OCI-LY1 (cell line): ENCODE results near the gene NCCRP1.

Source experiments
- H2AFZ ChIP-seq: fragments of 200-600 bp; sonication (generic), shearing (Covaris generic); 2 replicates; pipeline ENCODE4 v1.6.0; 2014; ENCODE audit warnings: antibody characterized with exemption, mild to moderate bottlenecking, low read length
- H3F3A ChIP-seq: fragments of 200-600 bp; sonication (generic), shearing (Covaris generic); 2 replicates; pipeline ENCODE4 v1.6.0; 2014; ENCODE audit warnings: mild to moderate bottlenecking, antibody characterized with exemption, low read length, moderate library complexity; ENCODE audit not compliant: insufficient read depth
- H3K27ac ChIP-seq: fragments of 200-600 bp; sonication (generic); 2 replicates; pipeline ENCODE4 v1.5.1; 2014; ENCODE audit warnings: low read length, mixed run types, mild to moderate bottlenecking, low read depth; ENCODE audit not compliant: poor library complexity, severe bottlenecking
- H3K27me3 ChIP-seq: fragments of 200-600 bp; sonication (generic); 2 replicates; pipeline ENCODE4 v1.6.0; 2014; ENCODE audit warnings: antibody characterized with exemption, mild to moderate bottlenecking, low read length, moderate library complexity; ENCODE audit not compliant: insufficient read depth
- H3K36me3 ChIP-seq: fragments of 200-600 bp; sonication (generic); 2 replicates; pipeline ENCODE4 v1.6.1; 2014; ENCODE audit warnings: mild to moderate bottlenecking, antibody characterized with exemption, low read length, moderate library complexity, mixed read lengths; ENCODE audit not compliant: insufficient read depth
- H3K4me1 ChIP-seq: fragments of 200-600 bp; sonication (generic); 2 replicates; pipeline ENCODE4 v1.5.1; 2014; ENCODE audit warnings: mild to moderate bottlenecking, low read length, moderate library complexity; ENCODE audit not compliant: insufficient read depth, severe bottlenecking
- H3K4me2 ChIP-seq: fragments of 200-600 bp; sonication (generic), shearing (Covaris generic); 2 replicates; pipeline ENCODE4 v1.6.1; 2014; ENCODE audit warnings: low read length
- H3K4me3 ChIP-seq: fragments of 200-600 bp; sonication (generic); 2 replicates; pipeline ENCODE4 v1.5.1; 2014; ENCODE audit warnings: low read length, low read depth, mild to moderate bottlenecking, mixed read lengths; ENCODE audit not compliant: poor library complexity, severe bottlenecking
- H3K79me2 ChIP-seq: fragments of 200-600 bp; shearing (Covaris generic); 2 replicates; pipeline ENCODE4 v1.6.1; 2016; ENCODE audit warnings: mixed run types, low read length, mixed read lengths; ENCODE audit not compliant: insufficient read depth
- H3K9ac ChIP-seq: fragments of 200-600 bp; sonication (generic), shearing (Covaris generic); 2 replicates; pipeline ENCODE4 v1.6.1; 2014; ENCODE audit warnings: mild to moderate bottlenecking, low read length, mixed read lengths
- H3K9me2 ChIP-seq: fragments of 200-600 bp; sonication (generic), shearing (Covaris generic); 2 replicates; pipeline ENCODE4 v1.6.1; 2014; ENCODE audit warnings: low read depth, mild to moderate bottlenecking, low read length, mixed read lengths
- H3K9me3 ChIP-seq: fragments of 200-600 bp; shearing (Covaris generic); 2 replicates; pipeline ENCODE4 v1.6.1; 2014; ENCODE audit warnings: low read length, mixed read lengths
- H4K20me1 ChIP-seq: fragments of 200-600 bp; sonication (generic), shearing (Covaris generic); 2 replicates; pipeline ENCODE4 v1.6.0; 2016; ENCODE audit warnings: mild to moderate bottlenecking, low read length; ENCODE audit not compliant: insufficient read depth
- CTCF ChIP-seq: fragments of 200-600 bp; sonication (generic), shearing (Covaris generic); IDR thresholded peaks from 2 replicates; pipeline ENCODE4 v1.5.1; 2017; ENCODE audit warnings: mild to moderate bottlenecking, antibody characterized with exemption, low read length, moderate library complexity, mixed read lengths
- EZH2 ChIP-seq: fragments of 200-600 bp; sonication (generic), shearing (Covaris generic); IDR thresholded peaks from 2 replicates; pipeline ENCODE4 v1.8.0; 2017; ENCODE audit warnings: borderline replicate concordance, mixed run types, mild to moderate bottlenecking, antibody characterized with exemption, low read length, moderate library complexity, mixed read lengths

Gene NCCRP1

DNA sequence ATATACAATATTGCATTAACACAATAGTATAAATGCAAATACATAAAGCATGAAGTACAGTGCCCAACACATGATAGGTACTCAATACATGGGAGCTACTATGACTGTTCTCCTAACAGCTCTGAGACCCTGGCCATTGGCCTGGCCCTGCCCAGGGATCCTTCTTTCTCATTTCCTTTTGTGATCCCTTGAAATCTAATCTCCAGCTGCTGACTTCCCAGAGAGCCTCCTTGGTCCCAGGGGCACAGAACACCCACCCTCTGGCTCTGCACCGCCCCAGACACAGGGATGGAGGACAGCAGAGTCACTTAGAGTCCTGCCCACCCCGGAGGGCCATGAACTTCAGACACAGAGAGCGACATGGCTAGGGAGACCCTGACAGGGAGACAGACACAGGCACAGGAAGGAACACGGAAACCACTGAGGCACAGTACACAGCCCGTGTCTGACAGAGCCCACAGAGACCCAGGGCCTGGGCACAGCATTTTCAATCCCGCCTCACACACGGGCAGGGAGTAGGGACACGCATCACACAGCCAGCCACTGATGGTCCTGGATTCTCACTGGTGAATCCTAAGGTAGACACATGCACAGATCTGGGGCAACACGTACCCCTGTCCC is 11.5 kb downstream of the NCCRP1 start:
- H3K79me2 ChIP-seq: no peaks in the 10 kb centered on the region
- H3K4me2 ChIP-seq: no peak overlapping the region
- H3F3A ChIP-seq: no peaks in the 10 kb centered on the region
- H2AFZ ChIP-seq: no peak overlapping the region
- H3K36me3 ChIP-seq: no peaks in the 10 kb centered on the region
- H3K4me3 ChIP-seq: no peak overlapping the region
- TF ChIP-seq CTCF (no peak), EZH2 (no peak)
- no peak overlapping the region for H3K9ac ChIP-seq
- H3K27ac ChIP-seq: no peak overlapping the region
- H3K27me3 ChIP-seq: 0 out of 2 replicates have a peak, but pooled peaks cover 5% of the 10 kb centered on the region
- no peaks in the 10 kb centered on the region for H3K4me1 ChIP-seq
- no peaks in the 10 kb centered on the region for H4K20me1 ChIP-seq
- no peaks in the 10 kb centered on the region for H3K9me2 ChIP-seq
- H3K9me3 ChIP-seq: no peaks in the 10 kb centered on the region

DNA sequence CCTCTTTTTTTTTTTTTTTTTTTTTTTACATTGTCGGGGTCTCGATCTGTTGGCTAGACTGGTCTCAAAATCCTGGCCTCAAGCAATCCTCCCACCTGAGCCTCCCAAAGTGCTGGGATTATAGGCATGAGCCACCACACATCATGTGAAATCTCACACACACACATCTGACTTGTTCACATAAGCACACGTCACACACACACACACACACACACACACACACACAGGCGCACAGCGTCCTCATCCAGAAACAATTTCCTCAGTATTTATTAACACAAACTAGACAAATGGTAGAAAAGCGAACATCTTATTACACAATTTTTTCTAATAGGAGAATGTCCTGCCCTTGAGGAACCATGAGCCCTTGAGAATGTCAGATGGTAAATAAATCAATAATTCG is 12.4 kb downstream of the NCCRP1 start:
- Histone ChIP-seq H3K9me2 (no peaks in the 10 kb centered on the region), H2AFZ (no peak overlapping the region), H3K27me3 (0 out of 2 replicates have a peak, but pooled peaks cover 5% of the 10 kb centered on the region), H3K4me1 (no peaks in the 10 kb centered on the region), H3K9ac (no peak overlapping the region), H4K20me1 (no peaks in the 10 kb centered on the region), H3K79me2 (no peaks in the 10 kb centered on the region), H3K27ac (no peak overlapping the region), H3K36me3 (no peaks in the 10 kb centered on the region), H3K4me3 (no peak overlapping the region), H3K4me2 (no peak overlapping the region), H3K9me3 (no peaks in the 10 kb centered on the region), H3F3A (no peaks in the 10 kb centered on the region)
- TF ChIP-seq CTCF (no peak), EZH2 (no peak)

DNA sequence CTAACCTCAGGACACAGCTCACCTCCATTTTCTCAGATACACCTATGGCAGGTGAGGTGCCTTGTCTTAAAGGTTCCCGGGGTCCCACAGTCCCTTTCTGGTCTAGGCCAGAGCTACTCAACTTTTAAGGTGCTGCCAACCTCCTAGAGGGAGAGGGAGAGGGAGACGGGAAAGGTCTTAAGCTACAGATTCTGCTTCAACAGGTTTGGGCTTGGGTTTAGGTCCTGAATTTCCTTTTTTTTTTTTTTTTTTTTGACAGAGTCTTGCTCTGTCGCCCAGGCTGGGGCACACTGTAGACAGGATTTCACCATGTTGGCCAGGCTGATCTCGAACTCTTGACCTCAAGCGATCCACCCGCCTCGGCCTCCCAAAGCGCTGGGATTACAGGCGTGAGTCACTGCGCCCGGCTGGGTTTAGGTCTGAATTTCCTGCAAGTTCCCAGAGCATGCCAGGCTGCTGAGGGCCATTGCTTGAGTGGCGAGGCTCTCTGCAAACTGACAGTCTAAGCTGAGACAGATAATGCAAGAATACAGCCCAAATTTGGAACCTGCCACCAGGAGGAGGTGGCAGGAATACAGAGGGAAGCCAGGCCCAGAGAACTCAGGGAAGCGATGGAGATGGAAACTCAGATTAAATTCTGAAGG is 15.1 kb downstream of the NCCRP1 start:
- TF ChIP-seq CTCF: no peak
- TF ChIP-seq EZH2: no peak
- H3K9me2 ChIP-seq: no peaks in the 10 kb centered on the region
- H3K27me3 ChIP-seq: peaks cover 9% of the 10 kb centered on the region; the same call in 1 of the 2 replicates
- H3K27ac ChIP-seq: no peak overlapping the region
- H3K36me3 ChIP-seq: no peaks in the 10 kb centered on the region; the same call in 1 of the 2 replicates
- H3F3A ChIP-seq: no peaks in the 10 kb centered on the region
- H2AFZ ChIP-seq: no peak overlapping the region
- H3K4me1 ChIP-seq: no peaks in the 10 kb centered on the region
- no peak overlapping the region for H3K9ac ChIP-seq
- H3K79me2 ChIP-seq: no peaks in the 10 kb centered on the region
- no peaks in the 10 kb centered on the region for H4K20me1 ChIP-seq
- H3K4me2 ChIP-seq: no peak overlapping the region
- no peaks in the 10 kb centered on the region for H3K9me3 ChIP-seq
- no peak overlapping the region for H3K4me3 ChIP-seq
